HUES6 (cell line): ENCODE measurements around the gene CYP2J2.
"Not testable (repeated sequence)": the region's sequence is repeated elsewhere in the genome, so short reads cannot be mapped to it uniquely, and the experiment has no call there.

Experiments used
- H3K27ac ChIP-seq: 2 replicates; pipeline ENCODE4 v1.7.0; 2013; ENCODE audit warnings: low read depth, mild to moderate bottlenecking, low read length, inconsistent platforms
- H3K27me3 ChIP-seq: 2 replicates; pipeline ENCODE4 v1.6.1; 2013; ENCODE audit warnings: low read length; ENCODE audit not compliant: control insufficient read depth, insufficient read depth
- H3K36me3 ChIP-seq: 2 replicates; pipeline ENCODE4 v1.6.1; 2013; ENCODE audit warnings: low read length; ENCODE audit not compliant: control insufficient read depth, insufficient read depth
- H3K4me1 ChIP-seq: 2 replicates; pipeline ENCODE4 v1.6.1; 2013; ENCODE audit warnings: low read length; ENCODE audit not compliant: control insufficient read depth, insufficient read depth
- H3K4me3 ChIP-seq: 2 replicates; pipeline ENCODE4 v1.5.1; 2013; ENCODE audit warnings: low read depth, low read length
- H3K9ac ChIP-seq: one replicate; pipeline ENCODE4 v1.6.1; 2013; ENCODE audit warnings: mild to moderate bottlenecking, low read length
- H3K9me3 ChIP-seq: 2 replicates; pipeline ENCODE4 v1.6.1; 2013; ENCODE audit warnings: low read depth, low read length; ENCODE audit not compliant: control insufficient read depth, insufficient read depth

The CYP2J2 gene, protein sequence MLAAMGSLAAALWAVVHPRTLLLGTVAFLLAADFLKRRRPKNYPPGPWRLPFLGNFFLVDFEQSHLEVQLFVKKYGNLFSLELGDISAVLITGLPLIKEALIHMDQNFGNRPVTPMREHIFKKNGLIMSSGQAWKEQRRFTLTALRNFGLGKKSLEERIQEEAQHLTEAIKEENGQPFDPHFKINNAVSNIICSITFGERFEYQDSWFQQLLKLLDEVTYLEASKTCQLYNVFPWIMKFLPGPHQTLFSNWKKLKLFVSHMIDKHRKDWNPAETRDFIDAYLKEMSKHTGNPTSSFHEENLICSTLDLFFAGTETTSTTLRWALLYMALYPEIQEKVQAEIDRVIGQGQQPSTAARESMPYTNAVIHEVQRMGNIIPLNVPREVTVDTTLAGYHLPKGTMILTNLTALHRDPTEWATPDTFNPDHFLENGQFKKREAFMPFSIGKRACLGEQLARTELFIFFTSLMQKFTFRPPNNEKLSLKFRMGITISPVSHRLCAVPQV

GRCh38 chr1:59926381-59927123 is at the start of gene CYP2J2:
CYP2J2 (minus strand) TSS chr1:59926773; CDS start chr1:59926746, 27 bp downstream.
- Histone ChIP-seq H3K4me1 (peaks cover 7% of the 10 kb centered on the region), H3K27me3 (peaks cover 69% of the 10 kb centered on the region), H3K36me3 (no peaks in the 10 kb centered on the region), H3K4me3 (peak within 1 kb of the TSS; percentile 55), H3K9ac (no peak within 1 kb of the TSS), H3K9me3 (no peaks in the 10 kb centered on the region), H3K27ac (no peak within 1 kb of the TSS)

- H3K27ac ChIP-seq: no peak overlapping the region
- H3K9ac ChIP-seq: no peak overlapping the region
- H3K4me1 ChIP-seq: no peaks in the 10 kb centered on the region
- no peaks in the 10 kb centered on the region for H3K9me3 ChIP-seq
- H3K4me3 ChIP-seq: no peak overlapping the region
- no peaks in the 10 kb centered on the region for H3K36me3 ChIP-seq
- peaks cover 17% of the 10 kb centered on the region for H3K27me3 ChIP-seq
These were observed 47.1 kb upstream of the CYP2J2 start for GRCh38 chr1:59973719-59974118.

GRCh38 chr1:59972216-59972927 is 45.8 kb upstream of the CYP2J2 start:
- peaks cover 17% of the 10 kb centered on the region for H3K27me3 ChIP-seq
- no peaks in the 10 kb centered on the region for H3K4me1 ChIP-seq
- H3K9ac ChIP-seq: no peak overlapping the region
- no peaks in the 10 kb centered on the region for H3K9me3 ChIP-seq
- no peaks in the 10 kb centered on the region for H3K36me3 ChIP-seq
- no peak overlapping the region for H3K4me3 ChIP-seq
- no peak overlapping the region for H3K27ac ChIP-seq

GRCh38 chr1:59971464-59971911 is 44.9 kb upstream of the CYP2J2 start:
- H3K36me3 ChIP-seq: no peaks in the 10 kb centered on the region
- no peak overlapping the region for H3K27ac ChIP-seq
- no peaks in the 10 kb centered on the region for H3K4me1 ChIP-seq
- H3K4me3 ChIP-seq: peak overlapping the region; percentile 32
- H3K27me3 ChIP-seq: peaks cover 15% of the 10 kb centered on the region
- no peaks in the 10 kb centered on the region for H3K9me3 ChIP-seq
- H3K9ac ChIP-seq: no peak overlapping the region

DNA sequence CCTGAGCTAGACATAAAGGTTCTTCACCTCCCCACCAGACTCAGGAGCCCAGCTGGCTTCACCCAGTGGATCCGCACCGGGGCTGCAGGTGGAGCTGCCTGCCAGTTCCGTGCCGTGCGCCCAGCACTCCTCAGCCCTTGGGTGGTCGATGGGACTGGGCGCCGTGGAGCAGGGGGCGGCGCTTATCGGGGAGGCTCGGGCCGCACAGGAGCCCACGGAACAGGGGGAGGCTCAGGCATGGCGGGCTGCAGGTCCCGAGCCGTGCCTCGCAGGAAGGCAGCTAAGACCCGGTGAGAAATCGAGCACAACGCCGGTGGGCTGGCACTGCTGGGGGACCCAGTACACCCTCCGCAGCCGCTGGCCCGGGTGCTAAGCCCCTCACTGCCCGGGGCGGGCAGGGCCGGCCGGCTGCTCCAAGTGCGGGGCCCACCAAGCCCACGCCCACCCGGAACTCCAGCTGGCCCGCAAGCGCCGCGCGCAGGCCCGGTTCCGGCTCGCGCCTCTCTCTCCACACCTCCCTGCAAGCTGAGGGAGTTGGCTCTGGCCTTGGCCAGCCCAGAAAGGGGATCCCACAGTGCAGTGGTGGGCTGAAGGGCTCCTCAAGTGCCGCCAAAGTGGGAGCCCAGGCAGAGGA is 43.1 kb upstream of the CYP2J2 start:
- not testable (repeated sequence) for H3K27me3 ChIP-seq, H3K9me3 ChIP-seq, H3K4me1 ChIP-seq, H3K9ac ChIP-seq, H3K27ac ChIP-seq, H3K4me3 ChIP-seq, H3K36me3 ChIP-seq

GRCh38 chr1:59968746-59969145 is 42.2 kb upstream of the CYP2J2 start:
- not testable (repeated sequence) for H3K4me3 ChIP-seq, H3K9me3 ChIP-seq, H3K36me3 ChIP-seq, H3K27me3 ChIP-seq, H3K4me1 ChIP-seq, H3K9ac ChIP-seq, H3K27ac ChIP-seq

DNA sequence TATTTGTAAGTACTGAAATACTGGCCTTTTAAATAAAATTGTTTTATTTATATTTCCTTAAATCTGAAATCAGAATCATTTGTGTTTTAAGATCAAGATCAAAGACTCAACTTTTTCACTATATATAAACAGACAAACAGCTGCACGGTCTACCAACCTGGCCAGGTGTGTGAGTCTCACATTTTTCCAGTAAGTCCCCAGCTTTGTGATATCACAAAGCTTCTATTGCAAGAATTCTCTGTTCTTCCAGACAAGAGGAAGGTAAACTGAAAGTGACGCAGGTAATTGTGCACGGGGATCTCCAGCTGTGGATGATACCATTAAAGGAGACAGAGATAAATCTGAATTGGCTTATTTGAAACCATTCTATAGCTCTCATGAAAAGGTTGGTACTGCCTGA is 41.2 kb upstream of the CYP2J2 start:
- Histone ChIP-seq H3K9ac (no peak overlapping the region), H3K9me3 (no peaks in the 10 kb centered on the region), H3K27me3 (no peaks in the 10 kb centered on the region), H3K36me3 (no peaks in the 10 kb centered on the region), H3K27ac (no peak overlapping the region), H3K4me1 (no peaks in the 10 kb centered on the region), H3K4me3 (no peak overlapping the region)

DNA sequence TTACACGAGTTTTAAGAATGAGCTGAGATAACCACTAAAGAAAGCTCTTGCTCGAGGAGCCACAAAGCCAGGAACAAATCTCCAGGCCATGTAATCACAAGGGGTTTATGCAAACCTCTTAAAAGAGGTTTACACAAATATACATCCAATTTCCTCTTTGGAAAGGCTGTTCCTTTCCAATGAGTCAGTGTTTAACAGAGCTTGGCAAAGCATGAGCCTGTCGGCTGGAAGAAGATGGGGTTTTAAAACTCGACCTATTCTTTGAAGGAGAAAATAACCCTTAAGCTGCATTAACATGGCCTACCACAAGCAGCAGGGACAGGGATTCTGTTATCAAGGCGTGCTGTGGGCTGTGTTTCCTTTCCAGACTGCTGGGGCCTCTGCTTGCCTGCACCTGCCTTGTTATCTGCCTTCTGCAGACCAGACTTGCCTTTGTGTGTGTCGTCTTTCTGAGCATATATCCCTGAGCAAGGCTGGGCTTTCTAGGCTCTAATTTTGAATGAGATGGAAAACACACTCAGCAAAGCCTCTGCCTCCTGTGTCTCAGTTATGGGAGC is 40.6 kb upstream of the CYP2J2 start:
- Histone ChIP-seq H3K9me3 (no peaks in the 10 kb centered on the region), H3K4me3 (no peak overlapping the region), H3K27ac (no peak overlapping the region)

DNA sequence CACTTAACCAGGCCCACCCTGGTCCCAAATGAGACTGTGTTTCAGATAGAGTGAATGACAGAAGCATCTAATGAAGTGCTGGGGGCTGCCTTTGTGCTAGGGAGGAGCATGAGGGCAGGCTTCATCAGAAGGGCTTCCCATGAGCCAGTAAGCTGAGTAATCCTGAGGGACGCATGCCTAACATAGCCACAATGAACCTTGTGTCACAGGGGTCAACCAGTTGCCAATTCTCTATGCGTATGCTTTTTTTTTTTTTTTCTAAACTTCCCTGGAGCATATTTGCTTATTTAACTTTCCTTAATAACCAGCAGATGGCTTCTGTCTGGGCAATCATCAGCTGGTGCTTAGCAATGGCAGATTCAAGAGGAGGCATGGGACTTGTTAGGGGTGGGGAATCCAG is 25.5 kb upstream of the CYP2J2 start:
- no peaks in the 10 kb centered on the region for H3K9me3 ChIP-seq
- no peak overlapping the region for H3K9ac ChIP-seq
- H3K36me3 ChIP-seq: no peaks in the 10 kb centered on the region
- H3K27me3 ChIP-seq: 0 out of 2 replicates have a peak, but pooled peaks cover 2% of the 10 kb centered on the region
- H3K27ac ChIP-seq: no peak overlapping the region
- H3K4me3 ChIP-seq: no peak overlapping the region
- H3K4me1 ChIP-seq: no peaks in the 10 kb centered on the region

More for the DNA sequence above, 40.6 kb upstream of the CYP2J2 start:
- Histone ChIP-seq H3K36me3 (no peaks in the 10 kb centered on the region), H3K27me3 (no peaks in the 10 kb centered on the region), H3K4me1 (no peaks in the 10 kb centered on the region), H3K9ac (no peak overlapping the region)

GRCh38 chr1:59949648-59950047 is 23.1 kb upstream of the CYP2J2 start:
- H3K9ac ChIP-seq: no peak overlapping the region
- H3K9me3 ChIP-seq: no peaks in the 10 kb centered on the region
- no peak overlapping the region for H3K27ac ChIP-seq
- H3K4me3 ChIP-seq: no peak overlapping the region
- 0 out of 2 replicates have a peak, but pooled peaks cover 2% of the 10 kb centered on the region for H3K27me3 ChIP-seq
- no peaks in the 10 kb centered on the region for H3K36me3 ChIP-seq
- no peaks in the 10 kb centered on the region for H3K4me1 ChIP-seq
